ENCODE measurements around the gene PALM3.
"Not testable (repeated sequence)": the region's sequence is repeated elsewhere in the genome, so short reads cannot be mapped to it uniquely, and the experiment has no call there.

PALM3 gene

DNA sequence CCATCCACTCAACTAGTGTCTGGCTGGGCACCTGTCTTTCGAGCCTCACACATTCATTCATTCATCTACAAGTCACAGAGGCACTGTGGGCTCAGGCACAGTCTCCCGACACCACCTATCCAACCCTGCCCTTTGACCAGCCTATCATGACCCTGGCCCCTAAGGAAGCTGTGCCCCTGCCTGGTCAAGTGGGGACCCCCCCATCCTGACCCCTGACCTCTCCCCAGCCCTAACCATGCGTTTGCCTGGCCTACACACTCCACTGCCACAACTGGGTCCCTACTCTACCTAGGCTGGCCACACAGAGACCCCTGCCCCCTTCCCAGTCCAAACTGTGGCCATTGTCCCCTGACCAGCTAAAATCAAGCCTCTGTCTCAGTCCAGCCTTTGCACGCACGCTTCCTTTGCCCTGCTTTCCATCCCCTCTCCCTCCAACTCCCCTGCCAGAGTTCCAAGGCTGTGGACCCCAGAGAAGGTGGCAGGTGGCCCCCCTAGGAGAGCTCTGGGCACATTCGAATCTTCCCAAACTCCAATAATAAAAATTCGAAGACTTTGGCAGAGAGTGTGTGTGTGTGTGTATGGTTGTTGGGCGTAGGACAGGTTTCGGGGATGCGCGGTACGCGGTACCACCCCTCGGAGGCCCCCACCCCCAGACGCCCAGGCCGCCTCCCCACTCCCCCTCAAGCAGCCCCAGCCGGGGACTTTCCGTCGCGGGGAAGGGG is 30.7 kb downstream of the PALM3 start:
- no peak for DNase-seq

DNA sequence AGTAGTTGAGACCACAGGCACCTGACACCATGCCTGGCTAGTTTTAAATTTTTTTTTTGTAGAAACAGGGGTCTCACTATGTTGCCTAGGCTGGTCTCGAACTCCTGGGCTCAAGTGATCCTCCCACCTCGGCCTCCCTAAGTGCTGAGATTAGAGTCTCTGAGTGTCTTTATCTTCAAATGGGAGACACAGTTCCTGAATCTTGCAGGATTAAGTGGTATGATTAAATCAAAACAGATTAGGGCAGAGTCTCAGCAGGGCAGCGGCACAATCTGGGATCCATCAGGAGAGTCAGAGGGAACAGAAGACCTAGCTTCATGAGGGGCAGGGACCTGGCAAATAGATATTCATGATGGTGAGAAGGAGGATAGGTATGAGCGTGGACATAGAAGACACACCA is 33.0 kb downstream of the PALM3 start:
- DNase-seq, result no peak

DNA sequence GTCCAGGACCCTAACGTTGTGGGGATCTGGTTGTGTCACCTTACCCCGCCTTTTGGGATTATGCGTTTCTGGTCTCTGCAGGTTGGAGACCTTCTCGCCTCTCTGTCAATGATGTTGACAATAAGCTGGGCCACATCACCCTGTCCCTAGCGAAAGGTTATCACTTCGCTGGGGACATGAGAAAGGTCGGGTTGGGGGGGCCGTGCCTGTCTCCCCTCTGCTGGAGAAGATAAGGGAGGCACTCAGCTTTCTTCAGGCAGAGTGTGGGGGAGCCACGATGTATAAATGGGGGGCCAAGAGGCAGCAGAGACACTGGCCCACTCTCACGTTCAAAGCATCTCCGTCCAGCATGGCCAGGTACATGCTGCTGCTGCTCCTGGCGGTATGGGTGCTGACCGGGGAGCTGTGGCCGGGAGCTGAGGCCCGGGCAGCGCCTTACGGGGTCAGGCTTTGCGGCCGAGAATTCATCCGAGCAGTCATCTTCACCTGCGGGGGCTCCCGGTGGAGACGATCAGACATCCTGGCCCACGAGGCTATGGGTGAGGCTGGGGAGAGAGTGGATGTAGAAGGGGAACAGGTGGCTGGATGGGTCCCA is 33.9 kb downstream of the PALM3 start, which contains the start of gene RLN3:
RLN3 (plus strand) TSS at position 293 of the 595 bp plus-strand sequence; CDS start at position 350, 57 bp downstream.
- DNase-seq, result no peak

DNA sequence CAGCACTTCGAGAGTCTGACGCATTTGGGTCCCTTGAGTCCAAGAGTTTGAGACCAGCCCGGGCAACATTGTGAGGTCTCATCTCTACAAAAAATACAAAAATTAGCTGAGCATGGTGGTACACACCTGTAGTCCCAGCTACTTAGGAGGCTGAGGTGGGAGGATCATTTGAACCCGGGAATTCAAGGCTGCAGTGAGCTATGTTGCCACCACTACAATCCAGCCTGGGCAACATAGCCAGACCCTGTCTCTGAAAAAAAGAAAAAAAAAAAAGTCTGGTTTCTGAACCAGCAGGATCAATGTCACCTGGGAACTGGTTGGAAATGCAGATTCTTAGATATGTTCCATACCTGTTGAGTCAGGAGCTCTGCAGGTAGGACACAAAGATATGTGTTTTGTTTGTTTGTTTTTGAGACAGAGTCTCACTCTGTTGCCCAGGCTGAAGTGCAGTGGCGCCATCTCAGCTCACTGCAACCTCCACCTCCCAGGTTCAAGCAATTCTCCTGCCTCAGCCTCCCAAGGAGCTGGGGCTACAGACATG is 35.2 kb downstream of the PALM3 start:
- DNase-seq, result not testable (repeated sequence)

DNA sequence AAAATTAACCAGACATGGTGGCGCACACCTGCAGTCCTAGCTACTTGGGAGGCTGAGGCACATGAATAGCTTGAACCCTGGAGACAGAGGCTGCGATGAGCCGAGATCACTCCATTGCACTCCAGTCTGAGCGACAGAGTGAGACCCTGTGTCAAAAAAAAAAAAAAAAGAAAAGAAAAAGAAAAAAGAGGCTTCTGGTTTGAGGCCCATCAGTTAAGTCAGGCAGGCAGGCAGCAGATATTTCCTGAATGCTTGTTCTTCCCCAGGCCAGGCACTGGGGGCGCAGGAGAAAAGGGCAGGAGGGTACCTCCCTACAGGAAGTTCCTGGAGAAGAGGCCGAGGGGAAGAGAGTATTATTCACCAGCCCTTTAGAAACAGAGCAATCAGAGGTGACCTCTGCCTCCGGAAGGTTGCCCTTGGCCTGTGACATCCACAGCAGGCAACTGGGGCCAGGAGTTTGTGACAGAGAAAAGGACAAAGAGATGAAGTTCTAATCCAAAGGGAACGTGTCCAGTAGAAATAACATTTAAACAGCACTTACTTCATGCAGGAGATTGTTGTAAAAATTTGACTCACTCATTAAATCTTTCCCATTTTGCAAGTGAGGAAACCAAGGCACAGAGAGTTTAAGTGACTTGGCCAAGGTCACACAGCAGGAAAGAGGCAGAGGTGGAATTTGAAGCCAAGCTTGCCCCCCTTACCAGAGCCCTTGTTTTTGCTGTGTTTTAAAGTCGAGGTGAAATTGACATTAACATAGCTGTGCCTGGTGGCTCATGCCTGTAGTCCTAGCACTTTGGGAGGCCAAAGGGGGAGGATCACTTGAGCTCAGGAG is 38.3 kb downstream of the PALM3 start:
- no peak for DNase-seq

DNA sequence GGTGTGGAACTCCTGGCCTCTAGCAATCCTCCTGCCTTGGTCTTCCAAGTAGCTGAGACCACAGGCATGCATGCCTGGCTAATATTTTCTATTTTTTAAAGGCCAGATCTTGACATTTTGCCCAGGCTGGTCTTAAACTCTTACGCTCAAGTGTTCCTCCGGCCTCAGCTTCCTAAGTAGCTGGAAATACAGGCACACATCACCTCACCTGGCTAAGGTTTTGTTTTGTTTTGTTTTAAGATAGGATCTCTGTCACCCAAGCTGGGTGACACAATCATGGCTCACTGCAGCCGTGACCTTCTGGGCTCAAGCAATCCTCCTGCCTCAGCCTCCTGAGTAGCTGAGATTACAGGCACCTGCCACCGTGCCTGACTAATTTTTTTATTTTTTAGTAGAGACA is 39.4 kb downstream of the PALM3 start:
- no peak for DNase-seq

DNA sequence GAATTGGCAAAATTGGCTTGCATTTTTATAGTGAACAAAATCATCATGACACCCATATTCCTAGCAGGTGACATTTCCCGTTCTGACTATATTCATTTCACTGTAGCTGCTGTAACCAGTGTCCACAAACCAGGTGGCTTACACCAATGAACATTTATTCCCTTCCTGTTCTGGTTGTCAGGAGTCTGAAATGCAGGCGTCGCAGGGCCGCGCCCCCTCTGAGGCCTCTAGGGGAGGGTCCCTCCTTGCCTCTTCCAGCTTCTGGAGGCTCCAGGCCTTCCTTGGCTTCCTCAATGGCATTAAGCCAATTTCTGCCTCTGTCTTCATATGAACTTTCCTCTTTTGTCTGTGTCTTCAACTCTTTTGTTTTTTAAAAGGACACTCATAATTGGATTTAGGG is 40.4 kb downstream of the PALM3 start:
- no peak for DNase-seq

DNA sequence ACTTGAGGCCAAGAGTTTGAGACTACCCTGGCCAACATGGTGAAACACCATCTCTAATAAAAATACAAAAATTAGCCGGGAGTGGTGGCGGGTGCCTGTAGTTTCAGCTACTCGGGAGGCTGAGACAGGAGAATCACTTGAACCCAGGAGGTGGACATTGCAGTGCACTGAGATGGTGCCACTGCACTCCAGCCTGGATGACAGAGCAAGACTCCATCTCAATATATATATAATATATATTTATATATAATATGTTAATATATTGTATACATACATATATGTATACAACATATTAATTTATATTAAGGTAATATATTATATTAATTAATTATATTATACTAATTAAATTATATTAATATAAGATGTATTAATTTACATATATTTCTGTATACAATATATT is 42.1 kb downstream of the PALM3 start:
- not testable (repeated sequence) for DNase-seq

DNA sequence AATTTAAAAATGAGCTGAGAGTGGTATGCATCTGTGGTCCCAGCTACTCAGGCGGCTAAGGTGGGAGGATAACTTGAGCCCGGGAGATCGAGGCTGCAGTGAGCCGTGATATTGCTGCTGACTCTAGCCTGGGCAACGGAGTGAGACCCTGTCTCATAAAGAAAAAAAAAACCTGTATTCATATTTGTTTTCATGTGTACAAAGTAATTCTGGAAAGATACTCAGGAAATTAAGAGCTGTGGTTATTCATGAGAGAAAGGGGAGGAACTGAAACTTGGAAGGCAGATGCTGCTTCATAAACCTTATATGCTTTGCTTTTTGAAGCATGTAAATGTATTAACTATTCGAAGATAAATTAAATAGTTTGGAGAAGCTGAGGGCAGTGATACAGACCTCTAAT is 42.8 kb downstream of the PALM3 start:
- no peak for DNase-seq

DNA sequence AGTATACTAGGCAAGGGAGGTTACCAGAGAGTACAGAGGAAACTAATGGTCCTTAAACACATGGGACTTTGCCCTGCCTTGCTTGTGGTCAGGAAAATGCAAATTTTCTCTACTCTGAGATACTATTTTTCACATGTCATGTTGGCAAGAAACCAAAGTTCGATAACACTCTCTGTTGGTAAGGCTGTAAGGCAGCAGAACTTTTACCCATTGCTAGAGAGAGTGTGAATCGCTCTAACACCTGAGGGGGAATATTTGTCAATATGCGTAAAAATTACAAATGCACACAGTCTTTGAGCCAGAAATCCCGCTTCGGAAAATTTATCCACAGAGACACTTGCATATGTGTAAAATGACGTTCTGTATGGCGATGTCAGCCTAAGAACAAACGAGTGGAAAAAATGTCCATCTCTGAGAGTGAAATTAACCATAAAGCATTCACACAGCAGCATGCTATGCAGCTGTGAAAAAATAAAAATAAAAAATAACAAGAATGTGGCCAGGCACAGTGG is 46.3 kb downstream of the PALM3 start:
- DNase-seq, result no peak

DNA sequence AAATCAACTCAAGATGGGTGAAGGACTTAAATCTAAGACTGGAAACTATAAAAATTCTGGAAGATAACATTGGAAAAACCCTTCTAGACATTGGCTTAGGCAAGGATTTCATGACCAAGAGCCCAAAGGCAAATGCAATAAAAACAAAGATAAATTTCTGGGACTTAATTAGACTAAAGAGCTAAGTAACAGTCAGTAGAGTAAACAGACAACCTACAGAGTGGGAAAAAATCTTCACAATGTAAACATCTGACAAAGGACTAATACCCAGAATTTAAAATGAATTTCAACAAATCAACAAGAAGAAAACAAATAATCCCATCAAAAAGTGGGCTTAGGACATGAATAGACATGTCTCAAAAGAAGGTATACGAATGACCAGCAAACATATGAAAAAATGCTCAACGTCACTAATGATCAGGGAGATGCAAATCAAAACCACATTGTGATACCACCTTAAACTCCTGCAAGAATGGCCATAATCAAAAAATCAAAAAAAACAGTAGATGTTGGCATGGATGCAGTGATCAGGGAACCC is 49.4 kb downstream of the PALM3 start:
- DNase-seq, result no peak

DNA sequence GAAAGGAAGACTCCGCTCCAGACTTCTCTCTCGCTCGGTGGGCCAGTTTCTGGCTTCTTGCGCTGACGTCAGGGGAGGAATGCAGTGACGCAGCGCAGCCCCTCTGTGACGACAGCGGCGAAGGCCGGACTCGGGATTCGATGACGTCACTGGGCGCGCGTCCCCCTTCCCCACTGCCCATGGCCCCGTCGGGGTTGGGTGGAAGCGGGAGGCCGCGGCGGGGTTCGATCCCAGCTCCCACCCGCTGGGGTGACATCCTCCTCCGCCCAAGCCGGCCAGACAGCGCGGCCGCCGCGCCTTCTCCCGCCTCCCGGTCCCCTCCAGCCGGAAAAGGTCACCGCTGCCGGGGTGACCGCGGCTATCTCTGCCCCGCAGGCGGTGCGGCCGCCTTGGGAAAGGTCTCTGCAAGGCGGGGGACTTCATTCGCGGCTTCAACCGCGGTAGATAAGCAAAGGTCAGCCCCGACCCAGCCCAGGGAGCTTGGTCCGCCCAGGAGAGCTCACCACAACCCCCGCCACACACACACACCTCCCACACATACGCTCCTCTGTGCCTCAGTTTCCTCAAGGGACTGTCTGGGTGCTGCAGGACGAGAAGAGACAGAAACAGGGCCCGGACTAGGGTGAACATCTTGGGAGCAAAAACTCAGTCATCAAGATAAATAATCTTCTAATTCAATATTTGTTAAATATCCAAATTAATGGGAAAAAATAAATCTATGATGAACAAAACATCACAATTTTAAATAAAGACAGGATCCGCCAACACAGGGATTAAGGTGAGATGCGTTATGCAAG is 54.9 kb downstream of the PALM3 start:
- no peak for DNase-seq

DNA sequence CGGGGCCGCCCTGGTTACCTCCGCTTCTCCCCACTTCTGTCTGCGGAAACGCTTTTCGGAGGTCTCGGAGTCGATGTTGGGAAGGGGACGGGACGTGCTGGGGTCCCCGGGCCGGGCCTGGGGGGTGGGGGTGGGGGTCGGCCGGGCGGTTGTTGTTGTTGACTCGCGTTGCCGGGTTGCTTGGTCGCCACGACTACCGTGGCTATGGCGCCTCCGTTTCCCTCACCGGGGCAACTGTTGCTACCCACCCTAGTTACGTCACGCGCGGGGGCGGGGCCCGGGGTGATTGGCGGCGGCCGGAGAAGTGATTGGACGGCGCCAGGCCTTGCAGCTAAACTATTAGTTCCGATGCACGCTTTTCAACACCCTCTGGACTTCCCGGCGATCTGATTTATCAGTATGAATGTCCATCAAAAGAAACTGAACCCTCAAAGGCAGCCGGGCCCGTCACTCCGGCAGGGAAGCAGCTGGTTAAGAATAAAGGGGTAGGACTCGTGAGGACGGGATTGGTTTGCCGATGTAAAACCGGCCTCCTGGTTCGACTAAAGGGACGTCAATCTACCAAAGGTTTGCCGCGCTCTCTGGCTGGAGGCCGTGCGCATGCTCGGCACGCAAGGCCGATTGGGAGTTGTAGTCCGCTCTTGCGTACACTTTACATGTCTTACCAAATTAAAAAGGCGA is 55.7 kb downstream of the PALM3 start, which contains the start of gene RFX1:
RFX1 (minus strand) TSS at position 236 of the 681 bp plus-strand sequence. CDS start 12,477 bp downstream, outside the sequence.
- peak; percentile 100 for DNase-seq

DNA sequence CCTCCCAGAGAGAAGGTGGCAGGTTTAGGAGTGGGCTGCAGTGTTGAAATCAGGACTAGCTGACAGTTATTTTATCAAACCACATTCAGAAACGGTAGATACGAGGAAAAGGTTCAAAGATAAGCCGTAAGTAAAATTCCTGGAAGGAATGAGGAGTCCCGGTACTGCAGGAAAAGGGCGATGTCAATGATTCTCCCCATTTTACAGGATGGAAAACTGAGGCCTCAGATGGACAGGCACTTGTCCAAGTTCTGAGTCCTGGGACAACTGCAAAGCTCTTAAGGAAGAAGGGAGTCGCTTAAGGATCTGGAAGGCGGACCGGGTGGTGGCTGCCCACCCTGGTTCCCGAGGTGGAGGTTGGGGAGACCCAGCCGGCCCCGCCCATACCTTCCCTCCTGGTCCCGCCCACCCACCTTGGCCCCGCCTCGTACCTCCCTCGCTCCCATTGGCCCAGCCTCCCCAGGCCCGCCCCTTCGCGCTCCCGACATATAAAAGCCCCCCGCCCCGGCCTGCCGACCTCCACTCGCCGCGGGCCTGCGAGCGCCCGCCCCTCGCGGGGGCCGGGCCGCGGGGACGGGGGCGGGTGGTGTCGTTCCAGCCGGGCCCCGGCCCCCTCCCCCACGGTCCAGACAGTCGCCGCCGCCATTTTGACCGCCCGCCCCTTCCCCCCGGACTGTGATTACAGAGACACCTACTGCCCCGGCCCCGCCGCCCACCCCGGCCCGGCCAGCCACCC is 56.4 kb downstream of the PALM3 start:
- peak; percentile 54 for DNase-seq

DNA sequence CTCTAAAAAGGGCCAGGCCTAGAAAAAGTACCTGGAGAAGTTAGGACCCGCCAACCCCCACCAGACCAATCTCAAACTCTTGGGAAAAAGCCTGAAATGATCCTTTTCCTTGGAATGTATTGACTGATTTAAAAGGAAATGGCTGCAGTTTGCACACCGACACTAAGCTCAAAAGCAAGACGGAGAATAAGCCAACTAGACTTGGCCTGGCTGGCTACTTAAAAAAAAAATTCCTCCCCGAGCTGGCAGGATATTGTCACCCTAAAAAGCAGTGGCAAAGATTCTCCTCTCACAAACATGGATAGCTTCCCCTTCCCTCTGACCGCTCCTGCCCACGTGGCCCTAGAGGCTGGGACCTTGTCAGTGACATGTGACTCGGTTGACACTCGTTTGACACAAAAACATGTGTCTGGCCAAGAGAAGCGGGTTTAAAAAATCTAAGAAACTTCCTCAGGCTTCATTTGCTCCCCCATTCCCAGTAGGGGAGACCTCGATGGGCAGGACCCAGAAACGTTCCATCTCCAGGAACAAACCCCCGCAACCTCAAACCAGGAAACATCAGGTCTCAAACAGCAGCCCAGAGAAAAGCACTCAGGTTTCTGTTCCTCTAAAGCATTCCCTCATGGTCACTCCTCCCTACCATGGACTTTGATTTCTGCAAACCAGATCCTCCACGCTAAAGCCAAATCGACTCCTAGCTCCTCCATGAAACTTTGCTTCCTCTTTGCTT is 57.1 kb downstream of the PALM3 start:
- DNase-seq, result no peak

Measured in DMS153 (cell line).